PC-3 (cell line): Measurements from ENCODE around the gene NSRP1. TPM values are rescaled to one million over a fixed set of nuclear protein-coding genes. Genes with fewer than 3 reads are reported as not detected.

ENCODE experiments used
- ATAC-seq: fragments of 200-7000 bp; cut with Tn5 transposase; 2 replicates; pipeline ENCODE4 v1.9.1; 2020; ENCODE audit warnings: mild to moderate bottlenecking, moderate library complexity
- BruUV-seq: library from RNA; stranded (reverse); fragments of 400-500 nt; replicated peaks from 2 replicates; lab custom pipeline; 2021; lab: Mats Ljungman, UMichigan
- CTCF ChIA-PET: fragments of 300-600 bp; sonication (Branson Sonifier 250); formaldehyde crosslinking; loops from one replicate; lab custom pipeline; 2022; ENCODE audit warnings: antibody characterized with exemption; lab: Charles Lee
- POLR2A ChIA-PET: fragments of 300-600 bp; sonication (Branson Sonifier 250); formaldehyde crosslinking; loops from one replicate; lab custom pipeline; 2022; ENCODE audit warnings: antibody characterized with exemption; ENCODE audit not compliant: unreplicated experiment; lab: Charles Lee
- DNase-seq: peaks from one replicate; pipeline ENCODE4 v3.0.0-alpha.2; 2015
- H2AFZ ChIP-seq: fragments of 300-600 bp; sonication (generic); 2 replicates; pipeline ENCODE4 v1.6.0; 2016; ENCODE audit warnings: antibody characterized with exemption, low read length
- H3F3A ChIP-seq: fragments of 300-600 bp; sonication (generic); one replicate; pipeline ENCODE4 v1.6.0; 2017; ENCODE audit warnings: antibody characterized with exemption, low read length, control low read depth, mild to moderate bottlenecking; ENCODE audit not compliant: unreplicated experiment
- H3K27ac ChIP-seq: fragments of 300-600 bp; sonication (generic); 2 replicates; pipeline ENCODE4 v1.5.1; 2016; ENCODE audit warnings: mild to moderate bottlenecking, low read length
- H3K27me3 ChIP-seq: fragments of 300-600 bp; sonication (generic); 2 replicates; pipeline ENCODE4 v1.6.1; 2016; ENCODE audit warnings: low read length, mixed read lengths
- H3K36me3 ChIP-seq: fragments of 300-600 bp; sonication (generic); 2 replicates; pipeline ENCODE4 v1.6.1; 2016; ENCODE audit warnings: low read depth, mixed run types, low read length, mixed read lengths
- H3K4me1 ChIP-seq: fragments of 300-600 bp; sonication (generic); 2 replicates; pipeline ENCODE4 v1.5.1; 2016; ENCODE audit warnings: low read length; ENCODE audit not compliant: insufficient read depth
- H3K4me2 ChIP-seq: fragments of 300-600 bp; sonication (generic); 2 replicates; pipeline ENCODE4 v1.6.0; 2016; ENCODE audit warnings: low read length
- H3K4me3 ChIP-seq: fragments of 300-600 bp; sonication (generic); 2 replicates; pipeline ENCODE4 v1.5.1; 2016; ENCODE audit warnings: mild to moderate bottlenecking, low read length, mixed read lengths
- H3K79me2 ChIP-seq: fragments of 300-600 bp; sonication (generic); 2 replicates; pipeline ENCODE4 v1.6.1; 2017; ENCODE audit warnings: low read length, mixed read lengths
- H3K9ac ChIP-seq: fragments of 300-600 bp; sonication (generic); 2 replicates; pipeline ENCODE4 v1.6.0; 2016; ENCODE audit warnings: mild to moderate bottlenecking, low read length
- H3K9me2 ChIP-seq: fragments of 300-600 bp; sonication (generic); replicated peaks from 2 replicates; pipeline ENCODE4 v1.6.1; 2016; ENCODE audit warnings: mixed run types, low read length, mixed read lengths
- H3K9me3 ChIP-seq: fragments of 300-600 bp; sonication (generic); 2 replicates; pipeline ENCODE4 v1.6.1; 2016; ENCODE audit warnings: low read length, mixed read lengths
- H4K20me1 ChIP-seq: fragments of 300-600 bp; sonication (generic); 2 replicates; pipeline ENCODE4 v1.6.1; 2016; ENCODE audit warnings: low read length, mixed read lengths
- CTCF ChIP-seq: fragments of 300-600 bp; sonication (generic); conservative IDR thresholded peaks from 2 replicates; pipeline ENCODE4 v1.5.1; 2017; ENCODE audit warnings: antibody characterized with exemption, low read depth, mild to moderate bottlenecking, low read length
- EZH2 ChIP-seq: fragments of 300-600 bp; sonication (generic); IDR thresholded peaks from one replicate; pipeline ENCODE4 v1.6.1; 2017; ENCODE audit warnings: antibody characterized with exemption, mild to moderate bottlenecking, low read length; ENCODE audit not compliant: unreplicated experiment
- EZH2phosphoT487 ChIP-seq: fragments of 300-600 bp; sonication (generic); IDR thresholded peaks from 2 replicates; pipeline ENCODE4 v1.6.1; 2018; ENCODE audit warnings: mild to moderate bottlenecking, antibody characterized with exemption, low read length, borderline replicate concordance
- intact Hi-C: fragments of 100-400 bp; cut with micrococcal nuclease; formaldehyde crosslinking; loops from 2 replicates; pipeline ENCODE4 v1.9.0; 2023
- total RNA-seq: library from RNA; depleted of rRNA; stranded (reverse); fragments of >200 nt; gene quantifications from 2 replicates; pipeline ENCODE4 v1.2.3, GENCODE V29; 2014

The NSRP1 gene
- total RNA-seq, 1 experiment from 2014 or later, result 6.4 TPM

- Histone ChIP-seq H3K79me2 (no peaks in the 10 kb centered on the region), H3K9me2 (no peaks in the 10 kb centered on the region), H3K36me3 (no peaks in the 10 kb centered on the region), H3K4me3 (no peak overlapping the region), H3K9ac (no peak overlapping the region), H3F3A (no peaks in the 10 kb centered on the region), H3K4me2 (no peak overlapping the region), H4K20me1 (no peaks in the 10 kb centered on the region), H3K9me3 (no peaks in the 10 kb centered on the region), H2AFZ (no peak overlapping the region), H3K27me3 (peaks cover 3% of the 10 kb centered on the region; the same call in 1 of the 2 replicates), H3K4me1 (no peaks in the 10 kb centered on the region), H3K27ac (no peak overlapping the region)
- BruUV-seq, result no TSS peak
- ATAC-seq (no peak), DNase-seq (no peak)
- ChIA-PET CTCF (interaction anchor here (0.5 to 1.0 kb wide), 5 partner anchors 110 to 454 kb away, joined by 3 to 6 read pairs (median 4); no protein-coding TSS in a partner anchor), POLR2A (interaction anchor here (0.5 kb wide), 1 partner anchor 31 kb away, joined by 4 read pairs; no protein-coding TSS in a partner anchor)
- TF ChIP-seq EZH2 (no peak), EZH2phosphoT487 (no peak), CTCF (no peak)
- intact Hi-C loops, result loop anchor here (1.0 to 5.0 kb wide), 3 partner anchors 72 to 286 kb away; no protein-coding TSS in a partner anchor
Observed at GRCh38 chr17:30092886-30093285, 23.7 kb upstream of the NSRP1 start.

- no peak overlapping the region for H3K27ac ChIP-seq
- H2AFZ ChIP-seq, result no peak overlapping the region
- H3K79me2 ChIP-seq, result no peaks in the 10 kb centered on the region
- H3K9ac ChIP-seq, result no peak overlapping the region
- H3K4me3 ChIP-seq, result no peak overlapping the region
- H3K36me3 ChIP-seq, result no peaks in the 10 kb centered on the region
- H3K9me3 ChIP-seq, result no peaks in the 10 kb centered on the region
- no peaks in the 10 kb centered on the region for H3F3A ChIP-seq
- ChIA-PET POLR2A (no interaction called here), CTCF (interaction anchor here (0.5 to 1.0 kb wide), 5 partner anchors 109 to 454 kb away, joined by 3 to 6 read pairs (median 4); no protein-coding TSS in a partner anchor)
- peak; percentile 77 for TF ChIP-seq CTCF
- no peak for TF ChIP-seq EZH2phosphoT487
- no peak for TF ChIP-seq EZH2
- H3K4me1 ChIP-seq, result no peaks in the 10 kb centered on the region
- DNase-seq, result peak; percentile 75
- intact Hi-C loops, result loop anchor here (1.0 to 5.0 kb wide), 3 partner anchors 73 to 286 kb away; no protein-coding TSS in a partner anchor
- ATAC-seq, result peak; percentile 71
- BruUV-seq, result no TSS peak
- H3K4me2 ChIP-seq, result no peak overlapping the region
- H3K27me3 ChIP-seq, result peaks cover 3% of the 10 kb centered on the region; the same call in 1 of the 2 replicates
- no peaks in the 10 kb centered on the region for H3K9me2 ChIP-seq
- no peaks in the 10 kb centered on the region for H4K20me1 ChIP-seq
Observed at GRCh38 chr17:30093463-30094147, 23.0 kb upstream of the NSRP1 start.
